SK-N-SH (cell line): ENCODE measurements around the gene MKX.

Experiments used
- CTCF ChIP-seq: fragments of 200-600 bp; sonication (generic); IDR thresholded peaks from 2 replicates; pipeline ENCODE4 v1.6.1; 2017; ENCODE audit warnings: antibody characterized with exemption, mild to moderate bottlenecking, moderate library complexity
- POLR2AphosphoS5 ChIP-seq: IDR thresholded peaks from 2 replicates; pipeline ENCODE4 v1.6.1; 2012; ENCODE audit warnings: low read depth, low read length

GRCh38 chr10:27709304-27709703 is 36.3 kb downstream of the MKX start:
- TF ChIP-seq POLR2AphosphoS5 (no peak), CTCF (no peak)
